Measurements from ENCODE around the gene KPNA1.
A peak's percentile ranks its signal among the peaks of the same experiment; 100 is the strongest.
"Not testable (repeated sequence)": the region's sequence is repeated elsewhere in the genome, so short reads cannot be mapped to it uniquely, and the experiment has no call there.

KPNA1 gene

DNA sequence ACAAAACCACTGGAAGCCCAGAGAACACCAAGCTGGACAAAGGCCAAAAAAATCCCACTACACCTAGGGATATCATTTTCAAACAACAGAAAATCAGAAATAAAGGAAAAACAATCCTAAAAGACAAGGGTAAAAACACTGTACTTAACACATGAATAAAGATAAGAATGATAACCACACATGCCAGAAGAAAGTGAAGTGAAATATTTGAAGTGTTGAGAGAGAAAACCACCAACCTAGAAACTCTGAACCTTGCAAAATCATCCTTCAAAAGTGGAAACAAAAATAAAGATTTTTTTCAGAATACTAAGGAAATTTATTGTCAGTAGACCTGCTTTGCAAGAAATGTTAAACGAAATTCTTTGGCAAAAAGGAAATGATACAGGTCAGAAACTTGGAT, 45.1 kb downstream of the KPNA1 start:
- DNase-seq, result no peak

DNA sequence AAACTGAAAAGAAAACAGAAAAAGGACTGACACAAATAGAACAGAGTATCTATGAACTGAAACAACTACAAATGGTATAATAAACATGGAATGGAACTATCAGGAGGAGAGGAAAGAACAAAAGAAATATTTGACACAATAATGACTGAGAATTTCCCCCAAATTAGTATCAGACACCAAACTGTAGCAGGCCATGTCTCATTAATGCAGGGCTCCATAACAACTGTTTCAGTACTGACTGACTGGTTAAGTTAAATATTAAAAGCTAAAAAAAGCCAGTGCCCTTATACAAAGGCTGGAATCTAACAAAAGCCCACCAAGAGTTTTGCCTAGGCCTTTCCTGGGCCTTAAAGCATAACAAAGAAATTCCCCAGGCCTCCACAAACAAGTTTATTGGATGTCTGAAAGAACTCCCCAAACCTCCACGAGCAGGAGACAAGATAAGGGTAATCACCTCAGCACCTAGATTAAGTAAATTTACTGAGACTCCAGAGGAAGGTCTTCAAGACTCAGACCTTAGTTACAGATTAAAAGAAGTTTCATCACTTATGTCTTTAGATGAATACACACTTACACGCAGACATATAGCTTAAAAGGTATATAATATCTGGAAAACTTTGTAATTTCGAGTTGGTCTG, 45.7 kb downstream of the KPNA1 start:
- DNase-seq, result no peak

DNA sequence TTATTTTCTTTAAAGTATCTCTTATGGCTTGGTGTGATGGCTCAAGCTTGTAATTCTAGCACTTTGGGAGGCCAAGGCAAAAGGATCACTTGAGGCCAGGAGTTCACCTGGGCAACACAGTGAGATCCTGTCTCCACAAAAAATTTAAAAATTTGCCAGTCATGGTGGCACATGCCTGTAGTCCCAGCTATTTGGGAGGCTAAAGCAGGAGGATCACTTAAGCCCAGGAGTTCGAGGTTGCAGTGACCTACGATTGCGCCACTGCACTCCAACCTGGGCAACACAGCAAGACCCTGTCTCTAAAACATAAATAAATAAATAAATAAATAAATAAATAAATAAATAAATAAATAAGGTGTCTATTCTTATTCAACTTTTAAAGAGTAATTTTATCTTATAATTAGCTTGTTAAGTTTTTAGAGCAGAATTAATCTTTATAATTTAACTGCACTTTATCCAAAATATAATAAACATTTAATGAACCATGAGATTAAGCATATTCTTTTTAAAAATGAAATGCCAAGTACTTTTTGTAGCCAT, 48.0 kb downstream of the KPNA1 start:
- DNase-seq, result no peak

DNA sequence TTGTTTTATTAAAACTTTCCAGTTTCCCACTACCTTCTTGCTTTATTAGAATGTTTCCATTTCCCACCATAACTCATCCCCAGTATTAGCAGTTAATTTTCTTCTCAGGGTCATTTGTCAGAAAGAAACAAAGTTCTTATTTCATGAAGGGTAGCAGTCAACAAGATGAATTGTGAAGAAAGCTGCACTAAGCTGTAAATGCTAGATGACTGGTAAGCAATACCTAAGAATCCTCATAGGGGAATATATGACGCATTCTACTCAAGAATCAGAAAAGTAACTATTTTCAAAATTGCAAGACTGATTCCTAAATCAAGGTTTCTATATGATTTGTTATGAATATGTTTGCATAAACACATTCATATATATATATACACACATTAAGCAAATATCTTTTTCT, 50.1 kb downstream of the KPNA1 start:
- DNase-seq, result no peak

DNA sequence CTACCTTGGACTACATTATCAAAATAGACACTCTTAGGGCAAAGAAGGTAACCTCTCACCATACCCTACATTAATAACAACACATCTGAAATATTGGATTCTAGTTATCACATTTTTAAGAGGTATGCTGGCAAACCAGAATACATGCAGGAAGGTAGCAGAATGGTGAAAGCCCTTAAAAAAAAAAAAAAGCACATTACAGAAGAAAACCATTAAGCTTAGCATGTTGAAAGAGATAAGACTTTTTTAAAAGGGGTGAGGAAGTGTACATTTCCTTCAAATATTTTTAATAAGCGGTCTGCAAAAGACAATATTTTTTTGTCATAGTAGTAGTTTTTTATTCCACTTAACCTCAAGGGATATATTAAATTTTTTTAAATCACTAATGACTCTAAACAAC, 52.3 kb downstream of the KPNA1 start:
- no peak for DNase-seq

DNA sequence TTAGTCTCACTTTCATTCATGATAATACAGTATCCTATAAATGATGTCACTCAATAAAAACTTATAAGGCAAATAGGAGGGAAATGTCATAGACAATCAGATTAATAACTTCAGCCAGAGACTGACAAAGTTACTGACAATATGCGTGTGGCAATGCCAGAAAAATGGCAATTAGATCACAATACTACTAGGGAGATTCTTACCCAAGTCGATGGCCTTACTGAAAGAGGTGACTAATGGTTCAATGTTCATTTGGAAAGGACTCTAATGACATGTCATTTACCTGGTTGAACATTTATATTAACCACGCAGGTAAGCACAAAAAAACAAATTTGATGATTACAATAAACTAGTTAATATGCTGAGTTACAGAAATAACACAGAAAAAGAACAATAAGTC, 52.9 kb downstream of the KPNA1 start:
- no peak for DNase-seq

DNA sequence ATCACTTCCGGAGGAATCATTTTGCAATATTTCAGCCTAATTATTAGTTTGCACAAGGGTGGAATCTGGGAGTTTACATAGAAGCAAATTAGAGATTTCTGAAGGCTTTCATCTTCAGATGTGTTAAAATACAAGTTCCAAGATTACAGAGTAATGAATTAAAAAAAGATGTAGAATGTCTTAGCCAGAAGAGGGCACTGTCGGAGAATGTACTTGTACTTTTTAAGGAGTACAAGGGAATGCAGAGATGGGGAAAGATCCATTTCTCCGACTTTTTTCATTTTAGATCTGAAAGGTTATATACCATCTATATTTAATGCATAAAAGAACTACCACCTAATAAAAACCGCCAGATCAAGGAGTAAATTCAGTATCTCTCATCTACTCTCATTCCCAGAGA, 55.7 kb downstream of the KPNA1 start:
- no peak for DNase-seq

DNA sequence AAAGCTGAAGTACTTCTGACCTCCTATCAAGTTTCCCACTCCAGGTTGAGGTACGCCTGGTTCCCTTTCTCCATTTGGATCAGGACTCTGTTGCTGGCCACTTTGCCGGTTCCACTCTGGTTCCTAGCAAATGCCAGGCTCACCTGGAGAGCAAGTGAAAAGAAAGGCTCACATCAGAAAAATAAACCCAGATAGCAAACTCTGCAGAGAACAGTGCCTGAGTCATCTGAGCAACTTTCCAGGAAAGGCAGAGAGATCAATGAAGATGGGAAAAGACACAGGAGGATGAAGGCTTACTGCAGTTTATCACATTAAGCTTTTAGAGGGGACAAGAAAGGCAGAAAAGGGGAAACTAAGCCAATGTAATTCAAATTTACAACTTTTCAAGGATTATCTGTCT, 57.0 kb downstream of the KPNA1 start:
- no peak for DNase-seq

DNA sequence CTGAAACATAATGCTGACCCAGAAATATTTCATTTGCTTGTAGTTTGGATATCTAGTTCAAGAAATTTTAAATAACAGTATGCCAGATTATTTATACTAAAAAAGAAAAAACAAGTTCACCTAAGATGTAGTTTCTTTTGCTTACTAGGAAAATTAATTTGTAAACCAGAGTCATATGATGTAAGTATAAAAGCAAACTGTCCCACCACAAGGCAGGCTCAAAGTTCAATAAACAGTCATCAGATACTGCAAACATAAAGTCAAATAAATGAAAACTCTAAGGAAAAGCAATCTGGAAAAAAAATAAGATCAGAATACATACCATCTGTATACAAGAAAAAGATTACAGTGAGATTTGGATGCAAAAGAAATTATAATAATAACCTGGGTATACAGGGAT, 58.7 kb downstream of the KPNA1 start:
- no peak for DNase-seq

DNA sequence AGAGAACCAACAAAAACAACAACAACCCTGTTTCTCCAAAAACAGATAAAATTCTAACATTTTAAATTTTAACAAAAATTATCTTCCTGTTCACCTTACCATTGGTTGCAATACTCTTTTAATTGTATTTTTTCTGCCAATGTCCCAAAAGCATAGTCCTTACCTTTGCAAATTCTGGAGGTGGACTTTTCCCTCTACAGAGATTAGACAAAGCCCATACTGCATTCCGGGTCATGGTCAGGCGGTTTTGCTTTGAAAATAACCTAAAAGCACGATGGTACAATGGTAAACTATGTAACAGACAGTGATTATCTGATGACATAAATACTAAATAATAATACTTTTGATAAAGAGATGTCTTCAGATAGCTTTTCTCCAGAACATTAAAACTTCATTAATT, 63.4 kb downstream of the KPNA1 start:
- DNase-seq, result no peak

DNA sequence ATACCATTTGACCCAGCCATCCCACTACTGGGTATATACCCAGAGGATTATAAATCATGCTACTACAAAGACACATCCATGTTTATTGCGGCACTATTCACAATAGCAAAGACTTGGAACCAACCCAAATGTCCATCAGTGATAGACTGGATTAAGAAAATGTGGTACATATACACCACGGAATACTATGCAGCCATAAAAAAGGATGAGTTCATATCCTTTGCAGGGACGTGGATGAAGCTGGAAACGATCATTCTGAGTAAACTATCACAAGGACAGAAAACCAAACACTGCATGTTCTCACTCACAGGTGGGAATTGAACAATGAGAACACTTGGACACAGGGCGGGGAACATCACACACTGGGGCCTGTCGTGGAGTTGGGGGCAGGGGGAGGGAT, 66.5 kb downstream of the KPNA1 start:
- not testable (repeated sequence) for DNase-seq

DNA sequence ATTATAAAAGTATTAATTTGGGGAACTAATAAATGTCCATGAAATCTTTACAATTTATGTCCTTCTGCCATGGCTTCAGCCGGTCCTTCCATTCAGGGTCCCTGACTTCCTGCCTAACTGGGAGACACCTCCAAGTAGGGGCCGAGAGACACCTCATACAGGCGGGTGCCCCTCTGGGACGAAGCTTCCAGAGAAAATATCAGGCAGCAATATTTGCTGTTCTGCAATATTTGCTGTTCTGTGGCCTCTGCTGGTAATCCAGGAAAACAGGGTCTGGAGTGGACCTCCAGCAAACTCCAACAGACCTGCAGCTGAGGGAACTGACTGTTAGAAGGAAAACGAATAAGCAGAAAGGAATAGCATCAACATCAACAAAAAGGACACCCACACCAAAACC, 70.2 kb downstream of the KPNA1 start:
- not testable (repeated sequence) for DNase-seq

DNA sequence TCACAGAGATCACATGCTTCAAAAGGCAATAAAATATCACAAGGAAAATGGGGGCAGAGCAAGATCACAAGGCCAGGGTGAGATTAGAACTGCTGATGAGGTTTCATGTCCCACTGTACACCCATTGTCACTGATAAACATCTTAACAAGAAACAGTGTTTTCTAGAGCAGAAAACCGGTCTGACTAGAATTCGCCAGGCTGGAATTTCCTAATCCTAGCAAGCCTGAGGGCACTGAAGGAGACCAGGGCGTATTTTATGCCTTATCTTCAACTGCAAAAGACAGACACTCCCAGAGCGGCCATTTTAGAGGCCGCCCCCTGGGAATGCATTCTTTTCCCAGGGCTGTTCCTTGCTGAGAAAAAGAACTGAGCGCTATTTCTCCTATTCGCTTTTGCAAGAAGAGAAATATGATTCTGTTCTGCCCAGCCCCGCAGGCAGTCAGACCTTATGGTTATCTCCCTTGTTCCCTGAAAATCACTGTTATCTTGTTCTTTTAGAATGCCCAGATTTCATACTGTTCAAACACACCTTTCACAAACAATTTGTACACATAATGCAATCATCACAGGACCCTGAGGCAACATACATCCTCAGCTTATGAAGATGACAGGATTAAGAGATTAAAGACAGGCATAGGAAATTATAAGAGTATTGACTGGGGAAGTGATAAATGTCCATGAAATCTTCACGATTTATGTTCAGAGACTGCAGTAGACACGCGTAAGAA, 70.8 kb downstream of the KPNA1 start:
- DNase-seq, result not testable (repeated sequence)

DNA sequence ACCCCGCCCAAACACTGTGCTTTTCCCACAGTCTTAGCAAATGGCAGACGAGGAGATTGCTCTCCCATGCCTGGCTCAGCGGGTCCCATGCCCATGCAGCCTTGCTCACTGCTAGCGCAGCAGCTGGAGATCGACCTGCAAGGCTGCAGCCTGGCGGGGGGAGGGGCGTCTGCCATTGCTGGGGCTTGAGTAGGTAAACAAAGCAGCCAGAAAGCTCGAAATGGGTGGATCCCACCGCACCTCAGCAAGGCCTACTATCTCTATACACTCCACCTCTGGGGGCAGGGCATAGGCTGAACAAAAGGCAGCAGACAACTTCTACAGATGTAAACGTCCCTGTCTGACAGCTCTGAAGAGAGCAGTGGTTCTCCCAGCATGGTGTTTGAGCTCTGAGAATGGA, 71.6 kb downstream of the KPNA1 start:
- DNase-seq, result no peak

DNA sequence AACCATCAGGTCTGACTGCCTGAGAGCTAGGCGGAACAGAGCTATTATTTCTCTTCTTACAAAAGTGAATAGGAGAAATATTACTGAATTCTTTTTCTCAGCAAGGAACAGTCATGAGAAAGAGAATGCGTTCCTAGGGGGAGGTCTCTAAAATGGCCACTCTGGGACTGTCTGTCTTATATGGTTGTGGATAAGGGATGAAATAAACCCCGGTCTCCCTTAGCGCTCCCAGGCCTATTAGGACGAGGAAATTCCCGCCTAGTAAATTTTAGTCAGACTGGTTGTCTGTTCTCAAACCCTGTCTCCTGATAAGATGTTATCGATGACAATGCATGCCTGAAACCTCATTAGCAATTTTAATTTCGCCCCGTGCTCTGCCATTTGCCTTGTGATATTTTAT, 78.8 kb downstream of the KPNA1 start:
- DNase-seq, result no peak

DNA sequence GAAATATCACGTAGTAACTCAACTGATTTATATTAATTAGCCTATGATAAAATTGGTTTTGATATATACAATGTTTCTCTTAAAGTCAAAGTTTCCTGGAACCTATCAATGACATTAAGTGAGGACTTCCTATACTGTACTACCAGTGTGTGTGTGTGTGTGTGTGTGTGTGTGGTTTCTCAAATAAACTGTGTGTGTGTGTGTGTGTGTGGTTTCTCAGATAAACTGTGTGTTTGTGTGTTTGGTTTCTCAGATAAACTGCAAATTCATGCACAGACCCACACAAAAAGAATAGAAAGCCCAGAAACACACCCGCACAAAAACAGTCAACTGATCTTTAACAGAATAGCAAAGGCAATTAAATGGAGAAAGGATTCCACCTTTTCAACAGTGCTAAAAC, 84.4 kb downstream of the KPNA1 start:
- no peak for DNase-seq

DNA sequence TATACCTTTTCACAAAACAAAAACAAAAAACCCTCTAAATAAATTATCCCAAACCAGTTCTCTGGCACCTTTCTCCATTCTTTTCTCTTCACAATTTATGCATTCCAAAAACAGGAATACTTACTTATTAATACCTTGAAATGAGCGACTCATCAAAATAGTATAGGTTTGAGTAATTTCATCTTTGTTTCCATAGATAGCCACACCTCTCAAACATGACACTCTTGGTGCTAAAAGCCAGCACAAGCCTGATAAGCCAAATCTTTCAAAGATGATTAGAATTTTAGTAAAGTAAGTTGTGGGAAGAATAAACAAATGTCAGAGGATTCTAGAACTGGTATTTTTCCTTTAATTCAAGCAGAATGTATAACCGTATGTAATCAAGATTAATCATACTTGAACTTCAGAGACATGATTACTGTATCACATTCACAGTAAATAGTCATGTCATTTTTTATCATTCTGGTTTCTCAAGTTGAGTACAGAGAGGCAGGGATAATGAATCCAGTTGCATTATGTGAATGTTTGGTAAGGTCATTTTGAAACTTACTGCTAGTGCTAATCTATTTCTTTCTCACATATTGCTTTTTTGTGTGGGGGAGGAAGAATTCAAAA, 86.8 kb downstream of the KPNA1 start:
- peak in 1 of 5 donors; percentile 19 for DNase-seq

DNA sequence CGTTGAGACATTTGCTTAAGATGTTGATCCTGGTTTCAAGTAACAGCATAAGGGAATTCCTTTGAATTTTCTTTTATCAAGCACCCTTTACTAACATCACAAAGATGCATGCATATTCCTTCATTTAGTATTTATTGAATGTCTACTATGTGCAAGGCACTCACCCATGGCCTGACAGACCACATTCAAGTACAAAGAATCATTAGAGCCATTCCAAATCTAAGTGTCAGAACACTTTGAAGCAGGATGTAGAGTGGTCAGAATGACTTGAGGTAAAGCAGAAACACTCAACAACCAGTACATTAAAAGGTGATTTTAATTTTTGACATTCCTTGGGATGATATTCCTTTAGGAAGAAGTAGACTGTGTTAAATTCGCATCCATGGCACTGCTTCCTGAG, 92.9 kb downstream of the KPNA1 start:
- DNase-seq, result no peak

DNA sequence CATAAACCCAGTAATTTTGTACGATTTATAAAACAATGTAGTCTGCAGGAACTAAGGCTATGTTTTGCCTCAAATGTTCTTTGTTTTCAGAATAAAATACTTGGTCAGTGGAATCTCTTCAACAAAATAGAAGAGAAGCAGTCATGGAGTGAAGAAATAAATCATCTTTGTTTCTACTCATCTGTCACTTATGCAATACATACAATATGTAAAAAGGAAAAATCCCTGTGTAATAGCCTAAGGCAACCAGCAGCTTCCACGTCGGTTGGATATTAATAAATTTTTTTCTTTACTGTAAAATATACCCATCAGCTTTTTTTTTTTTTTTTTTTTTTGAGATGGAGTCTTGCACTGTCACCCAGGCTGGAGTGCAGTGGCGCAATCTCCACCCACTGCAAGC, 93.6 kb downstream of the KPNA1 start:
- no peak for DNase-seq

DNA sequence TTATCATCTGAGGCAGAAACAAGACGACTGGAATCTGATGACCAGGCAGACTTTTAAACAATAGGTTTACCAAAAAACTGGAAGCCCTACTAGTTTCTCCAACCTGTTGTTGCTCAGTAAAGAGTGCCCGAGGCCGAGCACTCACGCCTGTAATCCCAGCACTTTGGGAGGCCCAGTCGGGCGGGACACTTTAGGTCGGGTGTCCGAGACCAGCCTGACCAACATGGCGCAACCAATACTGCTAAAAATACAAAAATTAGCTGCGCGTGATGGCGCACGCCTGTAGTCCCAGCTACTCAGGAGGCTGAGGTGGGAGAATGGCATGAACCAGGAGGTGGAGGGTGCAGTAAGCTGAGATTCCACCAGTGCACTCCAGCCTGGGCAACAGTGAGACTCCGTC, 97.8 kb downstream of the KPNA1 start:
- no peak for DNase-seq

DNA sequence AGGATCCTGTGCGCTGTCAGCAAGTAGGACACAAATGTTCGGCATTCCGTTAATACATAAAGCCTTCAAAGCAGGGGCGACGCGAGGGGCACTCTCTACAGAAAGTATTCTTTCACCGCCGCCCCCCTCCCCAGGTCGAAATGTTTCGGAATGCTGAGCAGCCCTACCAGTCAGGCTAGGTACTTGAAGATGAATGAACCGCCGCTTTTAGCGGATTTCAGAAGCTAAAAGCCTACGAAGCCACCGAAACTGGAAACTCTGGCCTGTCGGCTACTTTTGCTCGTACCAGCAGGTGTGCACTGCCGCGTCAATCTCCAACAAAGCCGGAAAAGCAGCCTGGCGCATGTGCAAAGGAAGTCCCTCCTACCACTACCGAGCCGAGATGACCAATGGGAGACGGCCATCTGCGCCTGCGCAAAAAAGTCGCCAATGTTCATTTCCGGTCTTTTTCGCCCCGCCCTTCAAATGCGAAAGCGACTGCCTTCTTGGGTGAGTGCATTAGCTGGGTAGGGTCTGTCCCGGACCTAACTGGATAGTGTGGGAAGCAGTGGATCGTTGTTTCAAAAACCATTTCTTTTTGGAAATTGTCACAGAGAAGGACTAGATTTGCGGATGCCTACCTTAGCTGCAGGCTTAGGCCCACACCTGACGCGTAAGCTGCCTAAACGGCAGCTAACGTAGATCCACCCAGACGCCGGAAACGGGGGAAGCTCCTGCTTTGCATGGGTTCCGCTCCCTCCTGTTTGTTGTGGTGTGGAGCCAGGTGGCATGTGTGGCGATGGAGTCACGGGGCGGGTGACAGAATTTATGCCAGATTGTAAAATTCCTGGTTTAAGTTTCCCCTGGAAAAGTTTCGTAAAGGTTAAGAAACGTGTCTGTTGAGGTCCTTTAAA, 98.7 kb downstream of the KPNA1 start, which contains the start of gene WDR5B:
Gene WDR5B (minus strand): TSS at position 301 of the 893 bp plus-strand sequence. CDS start 534 bp downstream, outside the sequence.
- DNase-seq, result peak; percentile 95 to 99 (median 97)

DNA sequence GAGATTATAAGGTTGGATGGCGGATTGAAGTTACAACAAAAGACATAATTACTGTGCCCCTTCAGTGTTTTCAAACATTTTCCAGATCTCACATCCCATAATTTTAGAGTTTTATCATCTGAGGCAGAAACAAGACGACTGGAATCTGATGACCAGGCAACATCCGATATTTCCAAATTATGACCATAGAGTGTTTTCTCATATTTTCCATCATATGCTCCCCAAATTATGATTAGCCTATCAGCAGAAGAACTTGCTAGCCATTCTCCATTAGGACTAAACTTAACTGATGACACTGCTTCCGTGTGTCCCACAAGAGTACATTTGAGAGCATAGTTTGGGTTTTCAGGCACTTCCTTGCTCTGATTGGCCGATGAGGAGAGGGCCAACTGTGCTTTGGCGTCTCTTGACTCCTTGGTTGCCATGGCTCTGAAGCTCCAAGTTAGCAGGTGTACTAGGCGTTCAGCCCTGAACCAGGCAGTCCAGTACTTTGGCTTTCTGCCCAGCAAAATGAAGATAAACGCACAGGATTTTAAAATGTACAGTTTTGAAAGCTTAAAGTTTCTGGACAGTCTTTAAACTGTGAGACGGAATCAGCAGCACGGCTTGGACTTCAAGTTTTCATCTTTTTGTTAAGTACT, 99.5 kb downstream of the KPNA1 start:
- DNase-seq, result peak in 4 of 5 donors; percentile 9 to 64 (median 38)

Measured in T-helper 1 cell (primary cell).